Hair follicle dermal papilla cell (primary cell): ENCODE measurements around the gene OLIG1. TPM values are rescaled to one million over a fixed set of nuclear protein-coding genes. Genes with fewer than 3 reads are reported as not detected.

Source experiments
- total RNA-seq: library from RNA; depleted of rRNA; stranded (reverse); fragments of >200 nt; gene quantifications from 2 replicates; pipeline ENCODE4 v1.2.3, GENCODE V29; 2012

OLIG1 gene, protein sequence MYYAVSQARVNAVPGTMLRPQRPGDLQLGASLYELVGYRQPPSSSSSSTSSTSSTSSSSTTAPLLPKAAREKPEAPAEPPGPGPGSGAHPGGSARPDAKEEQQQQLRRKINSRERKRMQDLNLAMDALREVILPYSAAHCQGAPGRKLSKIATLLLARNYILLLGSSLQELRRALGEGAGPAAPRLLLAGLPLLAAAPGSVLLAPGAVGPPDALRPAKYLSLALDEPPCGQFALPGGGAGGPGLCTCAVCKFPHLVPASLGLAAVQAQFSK
- not detected in 2 replicates for total RNA-seq

DNA sequence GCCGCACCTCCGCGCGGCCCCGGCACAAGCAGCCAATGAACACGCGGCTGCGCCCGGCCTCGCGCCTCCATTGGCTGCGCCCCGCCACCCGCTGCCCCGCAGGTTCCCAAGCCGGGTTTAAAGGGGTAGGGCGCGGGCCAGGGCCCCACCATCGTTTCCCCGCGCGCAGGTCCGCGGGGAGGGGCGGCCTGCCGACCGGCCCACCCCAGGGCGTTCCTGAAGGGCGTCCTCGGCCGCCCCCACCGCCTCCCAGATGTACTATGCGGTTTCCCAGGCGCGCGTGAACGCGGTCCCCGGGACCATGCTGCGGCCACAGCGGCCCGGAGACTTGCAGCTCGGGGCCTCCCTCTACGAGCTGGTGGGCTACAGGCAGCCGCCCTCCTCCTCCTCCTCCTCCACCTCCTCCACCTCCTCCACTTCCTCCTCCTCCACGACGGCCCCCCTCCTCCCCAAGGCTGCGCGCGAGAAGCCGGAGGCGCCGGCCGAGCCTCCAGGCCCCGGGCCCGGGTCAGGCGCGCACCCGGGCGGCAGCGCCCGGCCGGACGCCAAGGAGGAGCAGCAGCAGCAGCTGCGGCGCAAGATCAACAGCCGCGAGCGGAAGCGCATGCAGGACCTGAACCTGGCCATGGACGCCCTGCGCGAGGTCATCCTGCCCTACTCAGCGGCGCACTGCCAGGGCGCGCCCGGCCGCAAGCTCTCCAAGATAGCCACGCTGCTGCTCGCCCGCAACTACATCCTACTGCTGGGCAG is at the start of gene OLIG1:
Gene OLIG1 (plus strand): TSS at position 148 of the 750 bp plus-strand sequence. CDS start 106 bp downstream, at position 254.

DNA sequence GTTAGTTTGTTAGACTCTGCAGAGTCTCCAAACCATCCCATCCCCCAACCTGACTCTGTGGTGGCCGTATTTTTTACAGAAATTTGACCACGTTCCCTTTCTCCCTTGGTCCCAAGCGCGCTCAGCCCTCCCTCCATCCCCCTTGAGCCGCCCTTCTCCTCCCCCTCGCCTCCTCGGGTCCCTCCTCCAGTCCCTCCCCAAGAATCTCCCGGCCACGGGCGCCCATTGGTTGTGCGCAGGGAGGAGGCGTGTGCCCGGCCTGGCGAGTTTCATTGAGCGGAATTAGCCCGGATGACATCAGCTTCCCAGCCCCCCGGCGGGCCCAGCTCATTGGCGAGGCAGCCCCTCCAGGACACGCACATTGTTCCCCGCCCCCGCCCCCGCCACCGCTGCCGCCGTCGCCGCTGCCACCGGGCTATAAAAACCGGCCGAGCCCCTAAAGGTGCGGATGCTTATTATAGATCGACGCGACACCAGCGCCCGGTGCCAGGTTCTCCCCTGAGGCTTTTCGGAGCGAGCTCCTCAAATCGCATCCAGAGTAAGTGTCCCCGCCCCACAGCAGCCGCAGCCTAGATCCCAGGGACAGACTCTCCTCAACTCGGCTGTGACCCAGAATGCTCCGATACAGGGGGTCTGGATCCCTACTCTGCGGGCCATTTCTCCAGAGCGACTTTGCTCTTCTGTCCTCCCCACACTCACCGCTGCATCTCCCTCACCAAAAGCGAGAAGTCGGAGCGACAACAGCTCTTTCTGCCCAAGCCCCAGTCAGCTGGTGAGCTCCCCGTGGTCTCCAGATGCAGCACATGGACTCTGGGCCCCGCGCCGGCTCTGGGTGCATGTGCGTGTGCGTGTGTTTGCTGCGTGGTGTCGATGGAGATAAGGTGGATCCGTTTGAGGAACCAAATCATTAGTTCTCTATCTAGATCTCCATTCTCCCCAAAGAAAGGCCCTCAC is 44.2 kb upstream of the OLIG1 start, which contains the start of gene OLIG2:
Gene OLIG2 (plus strand): TSS at position 447 of the 954 bp plus-strand sequence. CDS start 928 bp downstream, outside the sequence.

Other genes starting within 250 kb of the OLIG1 start
- gene OLIG2, start 44.2 kb upstream of the OLIG1 start, total RNA-seq, result not detected in 2 replicates
- gene IFNAR2, start 159.8 kb downstream of the OLIG1 start, total RNA-seq, result 4.6 and 7.8 TPM in 2 replicates
- 60.2 and 71.6 TPM in 2 replicates for gene IL10RB, start 196.2 kb downstream of the OLIG1 start, total RNA-seq